K562 (cell line): ENCODE results near the gene SLC1A4. TPM values are rescaled to one million over a fixed set of nuclear protein-coding genes. Genes with fewer than 3 reads are reported as not detected.

Source experiments
- ATAC-seq: fragments of 200-7000 bp; cut with Tn5 transposase; 3 replicates; pipeline ENCODE4 v1.9.1; 2020; ENCODE audit warnings: moderate library complexity
- BruUV-seq: library from RNA; stranded (reverse); fragments of 400-500 nt; replicated peaks from 2 replicates; lab custom pipeline; 2021; lab: Mats Ljungman, UMichigan
- CTCF ChIA-PET: fragments of 300-600 bp; formaldehyde crosslinking; extraction: SDS; loops from one replicate; lab custom pipeline; 2021; ENCODE audit warnings: low intra/inter-chr PET ratio; lab: Yijun Ruan, JAX
- POLR2A ChIA-PET: fragments of 300-600, 350-650 bp; sonication (Branson Sonifier 250); formaldehyde crosslinking; extraction: SDS; loops from one replicate; lab custom pipeline; 2021; ENCODE audit warnings: antibody characterized with exemption, inconsistent platforms; lab: Yijun Ruan, JAX
- DNase-seq, 4 experiments: peaks; one replicate each; pipeline versions ENCODE4 v3.0.0 to v3.0.0-alpha.2; 2011 to 2018; ENCODE audit warnings: low spot score in 3 of 4, mixed read lengths in 3 of 4; ENCODE audit errors: extremely low read depth in 1 of 4
- FAIRE-seq: peaks from 2 replicates; lab custom pipeline; 2011; peaks lifted over from hg19 to GRCh38; lab: Jason Lieb, UNC
- H2AFZ ChIP-seq: 2 replicates; pipeline ENCODE4 v1.6.0; 2011; ENCODE audit warnings: low read depth, low read length, control low read depth, inconsistent platforms
- H3K27ac ChIP-seq: fragments of 200-600 bp; 3 replicates; pipeline ENCODE4 v1.8.0; 2011; ENCODE audit warnings: low read depth, mild to moderate bottlenecking, control low read depth, inconsistent platforms, low read length, moderate library complexity, mixed read lengths; ENCODE audit errors: extremely low read depth
- H3K27me3 ChIP-seq, 2 experiments: fragments of 300-600 bp in 1 of 2; 2 replicates in 1 of 2; 3 replicates in 1 of 2; pipeline versions ENCODE4 v1.6.0 to v1.8.0; 2011; ENCODE audit warnings: inconsistent platforms in 2 of 2, low read length in 2 of 2, mild to moderate bottlenecking in 1 of 2, mixed read lengths in 1 of 2, moderate library complexity in 1 of 2; ENCODE audit not compliant: control insufficient read depth in 2 of 2, insufficient read depth in 2 of 2
- H3K36me3 ChIP-seq: fragments of 300-600 bp; 3 replicates; pipeline ENCODE4 v1.8.0; 2011; ENCODE audit warnings: mild to moderate bottlenecking, low read length, inconsistent platforms; ENCODE audit not compliant: control insufficient read depth, insufficient read depth
- H3K4me1 ChIP-seq, 2 experiments: fragments of 200-600 bp in 1 of 2; replicated peaks in 1 of 2; 2 replicates in 1 of 2; 3 replicates in 1 of 2; pipeline versions ENCODE4 v1.5.1 to v1.8.0; 2011; ENCODE audit warnings: inconsistent platforms in 2 of 2, low read length in 2 of 2, mild to moderate bottlenecking in 1 of 2, mixed read lengths in 1 of 2, moderate library complexity in 1 of 2; ENCODE audit not compliant: control insufficient read depth in 2 of 2, insufficient read depth in 2 of 2
- H3K4me2 ChIP-seq: 2 replicates; pipeline ENCODE4 v1.6.1; 2011; ENCODE audit warnings: low read length, control low read depth, inconsistent platforms, mixed read lengths; ENCODE audit not compliant: insufficient read depth
- H3K4me3 ChIP-seq: fragments of 200-600 bp; sonication (generic), shearing (Covaris generic); 2 replicates; pipeline ENCODE4 v1.5.1; 2016; ENCODE audit warnings: control low read depth, inconsistent platforms
- H3K79me2 ChIP-seq: fragments of 200-600 bp; 3 replicates; pipeline ENCODE4 v1.8.0; 2011; ENCODE audit warnings: low read length, inconsistent platforms; ENCODE audit not compliant: control insufficient read depth, insufficient read depth
- H3K9ac ChIP-seq, 2 experiments: 2 replicates each; pipeline versions ENCODE4 v1.6.0 to v1.6.1; 2011; ENCODE audit warnings: low read depth in 2 of 2, low read length in 2 of 2, control low read depth in 1 of 2, inconsistent platforms in 1 of 2, mild to moderate bottlenecking in 1 of 2, mixed read lengths in 1 of 2; ENCODE audit not compliant: insufficient read depth in 1 of 2
- H3K9me1 ChIP-seq: one replicate; pipeline ENCODE4 v1.6.0; 2011; ENCODE audit warnings: inconsistent platforms, mild to moderate bottlenecking, low read length, moderate library complexity; ENCODE audit not compliant: control insufficient read depth, insufficient read depth
- H3K9me3 ChIP-seq: replicated peaks from 2 replicates; pipeline ENCODE4 v1.5.1; 2011; ENCODE audit warnings: low read depth, low read length, inconsistent platforms; ENCODE audit not compliant: control insufficient read depth, insufficient read depth
- H4K20me1 ChIP-seq: replicated peaks from 2 replicates; pipeline ENCODE4 v1.6.1; 2011; ENCODE audit warnings: low read length, inconsistent platforms, mixed read lengths; ENCODE audit not compliant: control insufficient read depth, insufficient read depth
- ARNT ChIP-seq, 2 experiments: fragments of 450-650 bp; IDR thresholded peaks; 2 replicates each; pipeline ENCODE4 v1.6.1; 2016; ENCODE audit warnings: mild to moderate bottlenecking in 1 of 2
- ETV1 ChIP-seq: fragments of 450-650 bp; conservative IDR thresholded peaks from 2 replicates; pipeline ENCODE4 v1.6.1; 2016; ENCODE audit warnings: missing genetic modification characterization, control low read depth, low read depth, missing compliant biosample characterization
- FOXP4 ChIP-seq: sonication (generic); formaldehyde crosslinking; IDR thresholded peaks from 2 replicates; pipeline ENCODE4 v1.8.0; 2022; ENCODE audit warnings: mild to moderate bottlenecking, missing genetic modification reagents, borderline replicate concordance
- GABPA ChIP-seq: fragments of 200-800 bp; sonication (Bioruptor generic); conservative IDR thresholded peaks from 2 replicates; pipeline ENCODE4 v1.6.1; 2016; ENCODE audit warnings: low read depth, missing genetic modification characterization, missing compliant biosample characterization
- KHSRP ChIP-seq: fragments of 450-650 bp; IDR thresholded peaks from 2 replicates; pipeline ENCODE4 v1.6.1; 2017
- POLR2G ChIP-seq: fragments of 200-400 bp; formaldehyde crosslinking; IDR thresholded peaks from 2 replicates; pipeline ENCODE4 v1.6.1; 2017; ENCODE audit warnings: low read depth, mild to moderate bottlenecking, antibody characterized with exemption, low read length, moderate library complexity
- PTBP1 ChIP-seq: fragments of 200-400 bp; formaldehyde crosslinking; IDR thresholded peaks from 2 replicates; pipeline ENCODE4 v1.6.1; 2017; ENCODE audit warnings: low read depth, low read length
- RFX5 ChIP-seq: IDR thresholded peaks from 2 replicates; pipeline ENCODE4 v1.6.1; 2011; ENCODE audit warnings: low read depth, mild to moderate bottlenecking, improper control_type of control experiment, low read length
- SMARCC2 ChIP-seq: fragments of 450-650 bp; IDR thresholded peaks from 2 replicates; pipeline ENCODE4 v1.6.1; 2017; ENCODE audit warnings: antibody characterized with exemption, moderate library complexity, mild to moderate bottlenecking, low read depth
- TOE1 ChIP-seq, 2 experiments: fragments of 450-650 bp in 1 of 2; sonication (generic) in 1 of 2; formaldehyde crosslinking in 1 of 2; IDR thresholded peaks; 2 replicates each; pipeline versions ENCODE4 v1.7.1 to v1.8.0; 2016 to 2022; ENCODE audit warnings: borderline replicate concordance in 2 of 2, mild to moderate bottlenecking in 2 of 2, antibody characterized with exemption in 1 of 2, inconsistent platforms in 1 of 2, low read depth in 1 of 2, missing genetic modification reagents in 1 of 2, moderate library complexity in 1 of 2
- TRIM25 ChIP-seq: fragments of 450-650 bp; IDR thresholded peaks from 2 replicates; pipeline ENCODE4 v1.7.0; 2016; ENCODE audit warnings: borderline replicate concordance
- USF2 ChIP-seq: sonication (generic); formaldehyde crosslinking; IDR thresholded peaks from 2 replicates; pipeline ENCODE4 v1.5.0; 2020; ENCODE audit warnings: missing genetic modification reagents
- ZBTB17 ChIP-seq: fragments of 450-650 bp; formaldehyde crosslinking; IDR thresholded peaks from 2 replicates; pipeline ENCODE4 v1.4.0; 2020; ENCODE audit warnings: mild to moderate bottlenecking
- ZFP30 ChIP-seq: fragments of 250-450 bp; sonication (Bioruptor Pico); IDR thresholded peaks from 2 replicates; pipeline ENCODE4 v1.8.0; 2022; ENCODE audit warnings: moderate library complexity, mild to moderate bottlenecking, inconsistent platforms, borderline replicate concordance
- ZNF324 ChIP-seq: fragments of 250-450 bp; sonication (Bioruptor Pico); IDR thresholded peaks from 2 replicates; pipeline ENCODE4 v1.4.0; 2020; ENCODE audit warnings: mild to moderate bottlenecking
- ZNF589 ChIP-seq: fragments of 200-800 bp; sonication (Bioruptor generic); IDR thresholded peaks from 2 replicates; pipeline ENCODE4 v1.6.1; 2016; ENCODE audit warnings: low read depth, missing genetic modification characterization, missing compliant biosample characterization
- ZSCAN29 ChIP-seq: fragments of 450-650 bp; IDR thresholded peaks from 2 replicates; pipeline ENCODE4 v1.6.1; 2017
- WGBS: fragments of 100-300 bp; shearing (Covaris generic); methylation state at CpG from one replicate; pipeline ENCODE4 v1.1.6; 2016; ENCODE audit warnings: low coverage, mixed read lengths; ENCODE audit not compliant: insufficient coverage; ENCODE audit errors: missing lambda C conversion rate; 5-methylcytosine and 5-hydroxymethylcytosine counted together
- in situ Hi-C: fragments of 300-500 bp; cut with MboI; formaldehyde crosslinking; loops from 4 replicates; pipeline ENCODE4 v1.15.0; 2018; ENCODE audit warnings: inconsistent platforms, mixed read lengths
- intact Hi-C: fragments of 100-400 bp; cut with micrococcal nuclease; formaldehyde crosslinking; loops from 2 replicates; pipeline ENCODE4 v1.14.2; 2022
- polyA plus RNA-seq, 8 experiments: library from polyadenylated mRNA; depleted of rRNA in 4 of 8; stranded (reverse) in 5 of 8; unstranded in 3 of 8; fragments of >200 nt; fragmentation: Nextera tagmentation in 2 of 8; fragmentation: Illumina TruSeq in 1 of 8; extraction: Ambion mirVana in 2 of 8; extraction: Trizol in 1 of 8; gene quantifications; 2 replicates each; pipeline versions ENCODE4 v1.2.1 to v1.2.3, GENCODE V29; 2011 to 2014; ENCODE audit warnings: inconsistent platforms in 1 of 8, missing spikeins in 1 of 8
- total RNA-seq, 7 experiments: library from RNA; depleted of rRNA in 6 of 7; stranded (reverse); fragments of >200 nt in 6 of 7; fragmentation: Illumina TruSeq in 2 of 7; extraction: Trizol in 2 of 7; gene quantifications; 2 replicates each; pipeline versions ENCODE4 v1.2.1 to v1.2.3, GENCODE V29; 2011 to 2021; ENCODE audit warnings: low replicate concordance in 1 of 7

Gene SLC1A4
- total and polyA plus RNA-seq, 9 of the 15 experiments (the other 6 are each of a cell fraction or from before 2014, with no cell fraction given), result 4.4 to 24.0 (median 10.9) TPM

GRCh38 chr2:64945973-64946768 lies 43.0 kb upstream of the SLC1A4 start:
- H3K4me2 ChIP-seq, result no peak overlapping the region
- no peak overlapping the region for H3K4me3 ChIP-seq
- 2% methylated on average over 14 of the region's 14 CpGs for WGBS
- H4K20me1 ChIP-seq, result no peaks in the 10 kb centered on the region
- no TSS peak for BruUV-seq
- CTCF ChIA-PET, result no interaction called here
- POLR2A ChIA-PET, result interaction anchor here (1.0 to 1.8 kb wide), 3 partner anchors 8 to 22 kb away, joined by 3 to 5 read pairs (median 3); no protein-coding TSS in a partner anchor
- no peak overlapping the region for H3K9ac ChIP-seq
- H3K9me3 ChIP-seq, result no peaks in the 10 kb centered on the region
- in situ Hi-C loops, result no loop called here
- H3K9me1 ChIP-seq, result no peaks in the 10 kb centered on the region
- H3K27me3 ChIP-seq, result peaks cover 37 to 48% of the 10 kb centered on the region in 2 experiments
- ATAC-seq, result peak; percentile 51
- FAIRE-seq, result no peak
- no peaks in the 10 kb centered on the region for H3K79me2 ChIP-seq
- no peaks in the 10 kb centered on the region; a peak in 1 of 5 replicates for H3K4me1 ChIP-seq
- H2AFZ ChIP-seq, result peak overlapping the region; percentile 22; the same call in 1 of the 2 replicates
- DNase-seq, result no peak
- intact Hi-C loops, result no loop called here
- no peak overlapping the region for H3K27ac ChIP-seq
- H3K36me3 ChIP-seq, result no peaks in the 10 kb centered on the region
- TF ChIP-seq FOXP4 (CRISPR knock-in tag) (no peak), ZNF589 (0 out of 2 replicates have a peak, but pooled peaks have one; percentile 67), SMARCC2 (no peak), USF2 (CRISPR knock-in tag) (peak; percentile 55), ARNT (IDR thresholded peaks at IDR 0.05) (no peak), POLR2G (no peak), RFX5 (no peak), ETV1 (peak; percentile 65), TRIM25 (no peak), ZNF324 (CRISPR knock-in tag) (no peak), ZFP30 (no peak), PTBP1 (no peak), ZSCAN29 (no peak), KHSRP (no peak), ZBTB17 (peak; percentile 55; the same call in 1 of the 2 replicates), TOE1 (IDR thresholded peaks at IDR 0.05; ENCODE audit: borderline replicate concordance) (no peak), TOE1 (CRISPR knock-in tag; IDR thresholded peaks at IDR 0.05; ENCODE audit: borderline replicate concordance, low read depth) (no peak), GABPA (tag) (peak; percentile 44; the same call in 1 of the 2 replicates)
